K562 (cell line): ENCODE data around the gene ATF6B. TPM values are rescaled to one million over a fixed set of nuclear protein-coding genes. Genes with fewer than 3 reads are reported as not detected.

Source experiments
- ATAC-seq: fragments of 200-7000 bp; cut with Tn5 transposase; 3 replicates; pipeline ENCODE4 v1.9.1; 2020; ENCODE audit warnings: moderate library complexity
- BruUV-seq: library from RNA; stranded (reverse); fragments of 400-500 nt; replicated peaks from 2 replicates; lab custom pipeline; 2021; lab: Mats Ljungman, UMichigan
- CTCF ChIA-PET: fragments of 300-600 bp; formaldehyde crosslinking; extraction: SDS; loops from one replicate; lab custom pipeline; 2021; ENCODE audit warnings: low intra/inter-chr PET ratio; lab: Yijun Ruan, JAX
- POLR2A ChIA-PET: fragments of 300-600, 350-650 bp; sonication (Branson Sonifier 250); formaldehyde crosslinking; extraction: SDS; loops from one replicate; lab custom pipeline; 2021; ENCODE audit warnings: antibody characterized with exemption, inconsistent platforms; lab: Yijun Ruan, JAX
- DNase-seq, 4 experiments: peaks; one replicate each; pipeline versions ENCODE4 v3.0.0 to v3.0.0-alpha.2; 2011 to 2018; ENCODE audit warnings: low spot score in 3 of 4, mixed read lengths in 3 of 4; ENCODE audit errors: extremely low read depth in 1 of 4
- FAIRE-seq: peaks from 2 replicates; lab custom pipeline; 2011; peaks lifted over from hg19 to GRCh38; lab: Jason Lieb, UNC
- H2AFZ ChIP-seq: 2 replicates; pipeline ENCODE4 v1.6.0; 2011; ENCODE audit warnings: low read depth, low read length, control low read depth, inconsistent platforms
- H3K27ac ChIP-seq: fragments of 200-600 bp; 3 replicates; pipeline ENCODE4 v1.8.0; 2011; ENCODE audit warnings: low read depth, mild to moderate bottlenecking, control low read depth, inconsistent platforms, low read length, moderate library complexity, mixed read lengths; ENCODE audit errors: extremely low read depth
- H3K27me3 ChIP-seq, 2 experiments: fragments of 300-600 bp in 1 of 2; 2 replicates in 1 of 2; 3 replicates in 1 of 2; pipeline versions ENCODE4 v1.6.0 to v1.8.0; 2011; ENCODE audit warnings: inconsistent platforms in 2 of 2, low read length in 2 of 2, mild to moderate bottlenecking in 1 of 2, mixed read lengths in 1 of 2, moderate library complexity in 1 of 2; ENCODE audit not compliant: control insufficient read depth in 2 of 2, insufficient read depth in 2 of 2
- H3K36me3 ChIP-seq: fragments of 300-600 bp; 3 replicates; pipeline ENCODE4 v1.8.0; 2011; ENCODE audit warnings: mild to moderate bottlenecking, low read length, inconsistent platforms; ENCODE audit not compliant: control insufficient read depth, insufficient read depth
- H3K4me1 ChIP-seq, 2 experiments: fragments of 200-600 bp in 1 of 2; replicated peaks in 1 of 2; 2 replicates in 1 of 2; 3 replicates in 1 of 2; pipeline versions ENCODE4 v1.5.1 to v1.8.0; 2011; ENCODE audit warnings: inconsistent platforms in 2 of 2, low read length in 2 of 2, mild to moderate bottlenecking in 1 of 2, mixed read lengths in 1 of 2, moderate library complexity in 1 of 2; ENCODE audit not compliant: control insufficient read depth in 2 of 2, insufficient read depth in 2 of 2
- H3K4me2 ChIP-seq: 2 replicates; pipeline ENCODE4 v1.6.1; 2011; ENCODE audit warnings: low read length, control low read depth, inconsistent platforms, mixed read lengths; ENCODE audit not compliant: insufficient read depth
- H3K4me3 ChIP-seq: fragments of 200-600 bp; sonication (generic), shearing (Covaris generic); 2 replicates; pipeline ENCODE4 v1.5.1; 2016; ENCODE audit warnings: control low read depth, inconsistent platforms
- H3K79me2 ChIP-seq: fragments of 200-600 bp; 3 replicates; pipeline ENCODE4 v1.8.0; 2011; ENCODE audit warnings: low read length, inconsistent platforms; ENCODE audit not compliant: control insufficient read depth, insufficient read depth
- H3K9ac ChIP-seq, 2 experiments: 2 replicates each; pipeline versions ENCODE4 v1.6.0 to v1.6.1; 2011; ENCODE audit warnings: low read depth in 2 of 2, low read length in 2 of 2, control low read depth in 1 of 2, inconsistent platforms in 1 of 2, mild to moderate bottlenecking in 1 of 2, mixed read lengths in 1 of 2; ENCODE audit not compliant: insufficient read depth in 1 of 2
- H3K9me1 ChIP-seq: one replicate; pipeline ENCODE4 v1.6.0; 2011; ENCODE audit warnings: inconsistent platforms, mild to moderate bottlenecking, low read length, moderate library complexity; ENCODE audit not compliant: control insufficient read depth, insufficient read depth
- H3K9me3 ChIP-seq: replicated peaks from 2 replicates; pipeline ENCODE4 v1.5.1; 2011; ENCODE audit warnings: low read depth, low read length, inconsistent platforms; ENCODE audit not compliant: control insufficient read depth, insufficient read depth
- H4K20me1 ChIP-seq: replicated peaks from 2 replicates; pipeline ENCODE4 v1.6.1; 2011; ENCODE audit warnings: low read length, inconsistent platforms, mixed read lengths; ENCODE audit not compliant: control insufficient read depth, insufficient read depth
- DNMT1 ChIP-seq: fragments of 450-650 bp; IDR thresholded peaks from 2 replicates; pipeline ENCODE4 v1.6.1; 2016; ENCODE audit warnings: antibody characterized with exemption, mild to moderate bottlenecking
- HCFC1 ChIP-seq: IDR thresholded peaks from 2 replicates; pipeline ENCODE4 v1.6.1; 2012; ENCODE audit warnings: low read depth, low read length, improper control_type of control experiment
- JUN ChIP-seq, 2 experiments: sonication (generic) in 1 of 2; formaldehyde crosslinking in 1 of 2; IDR thresholded peaks; 2 replicates each; pipeline versions ENCODE4 v1.6.1 to v1.8.0; 2012 to 2022; ENCODE audit warnings: borderline replicate concordance in 2 of 2, mild to moderate bottlenecking in 2 of 2, improper control_type of control experiment in 1 of 2, low read depth in 1 of 2, low read length in 1 of 2, missing genetic modification reagents in 1 of 2
- L3MBTL2 ChIP-seq: fragments of 450-650 bp; IDR thresholded peaks from 2 replicates; pipeline ENCODE4 v1.6.1; 2016; ENCODE audit warnings: mild to moderate bottlenecking, moderate library complexity
- NR2C1 ChIP-seq, 2 experiments: fragments of 450-650 bp; IDR thresholded peaks; 2 replicates each; pipeline ENCODE4 v1.6.1; 2017; ENCODE audit warnings: mild to moderate bottlenecking in 2 of 2, antibody characterized with exemption in 1 of 2, inconsistent platforms in 1 of 2, missing compliant biosample characterization in 1 of 2, missing genetic modification characterization in 1 of 2
- PHF21A ChIP-seq: fragments of 450-650 bp; IDR thresholded peaks from 2 replicates; pipeline ENCODE4 v1.6.1; 2017; ENCODE audit warnings: low read depth, borderline replicate concordance
- RB1 ChIP-seq: fragments of 450-650 bp; IDR thresholded peaks from 2 replicates; pipeline ENCODE4 v1.6.1; 2017; ENCODE audit warnings: low read depth, mild to moderate bottlenecking
- RHOXF2B ChIP-seq: fragments of 250-450 bp; sonication (Bioruptor Pico); conservative IDR thresholded peaks from 2 replicates; pipeline ENCODE4 v1.5.1; 2021
- XRCC3 ChIP-seq: fragments of 450-650 bp; IDR thresholded peaks from 2 replicates; pipeline ENCODE4 v1.6.1; 2017; ENCODE audit warnings: mild to moderate bottlenecking, moderate library complexity
- XRCC5 ChIP-seq: fragments of 200-400 bp; formaldehyde crosslinking; IDR thresholded peaks from 2 replicates; pipeline ENCODE4 v1.6.1; 2017; ENCODE audit warnings: low read depth, mild to moderate bottlenecking, low read length
- YY1 ChIP-seq, 3 experiments: IDR thresholded peaks; 2 replicates each; pipeline ENCODE4 v1.6.1; 2011; ENCODE audit warnings: low read length in 2 of 3, mild to moderate bottlenecking in 2 of 3, moderate library complexity in 2 of 3, borderline replicate concordance in 1 of 3, control low read depth in 1 of 3, low read depth in 1 of 3; ENCODE audit not compliant: insufficient read depth in 3 of 3, insufficient replicate concordance in 2 of 3, control insufficient read depth in 1 of 3, insufficient read length in 1 of 3; ENCODE audit errors: extremely low read depth in 1 of 3
- ZBTB43 ChIP-seq: sonication (generic); formaldehyde crosslinking; IDR thresholded peaks from 2 replicates; pipeline ENCODE4 v1.8.0; 2023; ENCODE audit warnings: mild to moderate bottlenecking, missing genetic modification reagents
- ZNF740 ChIP-seq, 3 experiments: fragments of 200-800 bp in 1 of 3; sonication (Bioruptor generic) in 1 of 3; sonication (generic) in 1 of 3; formaldehyde crosslinking in 1 of 3; IDR thresholded peaks; 2 replicates each; pipeline versions ENCODE4 v1.6.1 to v1.8.0; 2016 to 2022; ENCODE audit warnings: mild to moderate bottlenecking in 2 of 3, missing compliant biosample characterization in 2 of 3, missing genetic modification characterization in 2 of 3, missing genetic modification reagents in 1 of 3
- WGBS: fragments of 100-300 bp; shearing (Covaris generic); methylation state at CpG from one replicate; pipeline ENCODE4 v1.1.6; 2016; ENCODE audit warnings: low coverage, mixed read lengths; ENCODE audit not compliant: insufficient coverage; ENCODE audit errors: missing lambda C conversion rate; 5-methylcytosine and 5-hydroxymethylcytosine counted together
- in situ Hi-C: fragments of 300-500 bp; cut with MboI; formaldehyde crosslinking; loops from 4 replicates; pipeline ENCODE4 v1.15.0; 2018; ENCODE audit warnings: inconsistent platforms, mixed read lengths
- intact Hi-C: fragments of 100-400 bp; cut with micrococcal nuclease; formaldehyde crosslinking; loops from 2 replicates; pipeline ENCODE4 v1.14.2; 2022
- polyA plus RNA-seq, 8 experiments: library from polyadenylated mRNA; depleted of rRNA in 4 of 8; stranded (reverse) in 5 of 8; unstranded in 3 of 8; fragments of >200 nt; fragmentation: Nextera tagmentation in 2 of 8; fragmentation: Illumina TruSeq in 1 of 8; extraction: Ambion mirVana in 2 of 8; extraction: Trizol in 1 of 8; gene quantifications; 2 replicates each; pipeline versions ENCODE4 v1.2.1 to v1.2.3, GENCODE V29; 2011 to 2014; ENCODE audit warnings: inconsistent platforms in 1 of 8, missing spikeins in 1 of 8
- total RNA-seq, 7 experiments: library from RNA; depleted of rRNA in 6 of 7; stranded (reverse); fragments of >200 nt in 6 of 7; fragmentation: Illumina TruSeq in 2 of 7; extraction: Trizol in 2 of 7; gene quantifications; 2 replicates each; pipeline versions ENCODE4 v1.2.1 to v1.2.3, GENCODE V29; 2011 to 2021; ENCODE audit warnings: low replicate concordance in 1 of 7
- TF ChIP-seq, protein P1 (sequence below): fragments of 450-650 bp; IDR thresholded peaks from 2 replicates; pipeline ENCODE4 v1.6.1; 2016

Gene ATF6B
- total and polyA plus RNA-seq, 9 of the 15 experiments (the other 6 are each of a cell fraction or from before 2014, with no cell fraction given), result 20.7 to 131 (median 31.7) TPM

DNA sequence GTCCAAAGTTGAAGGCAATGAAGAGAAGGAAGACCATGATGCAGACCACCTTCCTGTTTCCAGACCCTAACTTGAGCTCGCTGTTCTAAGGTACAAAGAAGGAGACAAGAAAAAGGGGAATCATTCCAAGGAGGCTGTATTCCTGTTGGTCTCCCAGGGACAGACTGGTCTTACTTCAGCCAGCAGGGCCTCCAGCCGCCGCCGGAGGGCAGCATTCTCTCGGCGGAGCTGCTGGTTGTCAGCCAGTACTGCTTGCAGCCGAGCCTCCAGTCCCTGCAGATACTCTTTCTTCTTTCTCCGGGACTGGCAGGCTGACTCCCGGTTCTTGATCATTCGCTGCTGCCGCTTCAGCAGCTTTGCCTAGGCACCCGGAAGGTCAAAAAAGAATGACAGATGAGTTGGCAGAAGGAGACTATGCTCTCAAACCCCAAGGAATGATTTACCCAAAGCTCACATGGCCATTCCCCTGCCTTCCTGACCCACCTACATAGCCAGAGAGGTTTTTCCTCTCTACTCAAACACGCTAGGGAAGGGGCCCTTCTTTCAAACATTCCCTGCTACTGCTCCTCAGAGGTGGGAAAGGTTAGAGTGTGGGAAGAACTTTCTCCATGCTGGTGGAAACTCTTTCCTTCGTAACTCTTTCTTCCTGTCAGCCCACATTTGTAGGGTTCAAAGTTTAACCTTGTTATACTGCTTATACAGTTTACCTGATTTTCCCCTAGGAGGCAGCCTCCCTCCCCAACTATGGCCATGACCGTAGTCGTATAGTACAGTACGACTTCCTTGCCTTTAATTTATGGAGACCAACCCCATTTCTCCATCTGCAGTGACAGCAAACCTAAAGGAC, 9.0 kb downstream of the ATF6B start:
- in situ Hi-C loops, result no loop called here
- ATAC-seq (peak; percentile 96), FAIRE-seq (peak; percentile 95), DNase-seq (peak; percentile 86 to 93 (median 88))
- H4K20me1 ChIP-seq, result no peaks in the 10 kb centered on the region
- no peaks in the 10 kb centered on the region for H3K9me3 ChIP-seq
- no peak overlapping the region for H3K4me3 ChIP-seq
- no peaks in the 10 kb centered on the region for H3K79me2 ChIP-seq
- no peaks in the 10 kb centered on the region for H3K27me3 ChIP-seq
- intact Hi-C loops, result loop anchor here (1.0 to 10.0 kb wide), 9 partner anchors 35 to 582 kb away; partner anchors contain the start of genes PPT2, RNF5 and ZBTB12
- H3K4me2 ChIP-seq, result peak overlapping the region; percentile 57
- peak overlapping the region; percentile 13 to 39; a peak in 2 of 4 replicates for H3K9ac ChIP-seq
- H3K9me1 ChIP-seq, result peaks cover 3% of the 10 kb centered on the region
- peaks cover 73% of the 10 kb centered on the region for H3K36me3 ChIP-seq
- H2AFZ ChIP-seq, result peak overlapping the region; percentile 44
- H3K4me1 ChIP-seq, result peaks cover 7 to 8% of the 10 kb centered on the region in 2 experiments; a peak in 4 of 5 replicates
- POLR2A ChIA-PET, result interaction anchor here (0.6 to 4.6 kb wide), 10 partner anchors 9 to 232 kb away, joined by 3 to 25 read pairs (median 4); partner anchors contain the start of genes ATF6B, FKBPL, RNF5 and TNXB
- no TSS peak for BruUV-seq
- 12% methylated on average over 17 of the region's 17 CpGs for WGBS
- CTCF ChIA-PET, result interaction anchor here (0.8 to 2.5 kb wide), 6 partner anchors 9 to 79 kb away, joined by 3 to 51 read pairs (median 4); partner anchors contain the start of genes ATF6B and PPT2
- peak overlapping the region; percentile 43; the same call in 2 of the 3 replicates for H3K27ac ChIP-seq
- TF ChIP-seq, protein P1, sequence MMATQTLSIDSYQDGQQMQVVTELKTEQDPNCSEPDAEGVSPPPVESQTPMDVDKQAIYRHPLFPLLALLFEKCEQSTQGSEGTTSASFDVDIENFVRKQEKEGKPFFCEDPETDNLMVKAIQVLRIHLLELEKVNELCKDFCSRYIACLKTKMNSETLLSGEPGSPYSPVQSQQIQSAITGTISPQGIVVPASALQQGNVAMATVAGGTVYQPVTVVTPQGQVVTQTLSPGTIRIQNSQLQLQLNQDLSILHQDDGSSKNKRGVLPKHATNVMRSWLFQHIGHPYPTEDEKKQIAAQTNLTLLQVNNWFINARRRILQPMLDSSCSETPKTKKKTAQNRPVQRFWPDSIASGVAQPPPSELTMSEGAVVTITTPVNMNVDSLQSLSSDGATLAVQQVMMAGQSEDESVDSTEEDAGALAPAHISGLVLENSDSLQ, result peak; percentile 30; the same call in 1 of the 2 replicates
- TF ChIP-seq DNMT1, result no peak
- no peak; the same call in 1 of the 2 replicates for TF ChIP-seq L3MBTL2
- 0 out of 2 replicates have a peak, but pooled peaks have one; percentile 34 for TF ChIP-seq RHOXF2B (CRISPR knock-in tag)
- TF ChIP-seq JUN (IDR thresholded peaks at IDR 0.05; ENCODE audit: borderline replicate concordance, low read depth, low read length), result no peak
- TF ChIP-seq JUN (CRISPR knock-in tag; IDR thresholded peaks at IDR 0.05; ENCODE audit: borderline replicate concordance), result no peak
- no peak for TF ChIP-seq ZNF740 (CRISPR knock-in tag; IDR thresholded peaks at IDR 0.05)
- no peak for TF ChIP-seq ZNF740 (tag; IDR thresholded peaks at IDR 0.05)
- peak; percentile 90 for TF ChIP-seq XRCC5
- no peak for TF ChIP-seq PHF21A
- peak in 2 of 3 experiments; percentile 47 to 57 for TF ChIP-seq YY1 (IDR thresholded peaks at IDR 0.05; ENCODE audit: borderline replicate concordance in 1 of 3, control insufficient read depth in 1 of 3, extremely low read depth in 1 of 3, insufficient read depth in 3 of 3, insufficient read length in 1 of 3, insufficient replicate concordance in 2 of 3, low read depth in 1 of 3, low read length in 2 of 3)
- peak; percentile 91 for TF ChIP-seq NR2C1 (IDR thresholded peaks at IDR 0.05)
- TF ChIP-seq NR2C1 (tag; IDR thresholded peaks at IDR 0.05), result peak; percentile 89
- TF ChIP-seq ZBTB43 (CRISPR knock-in tag), result 0 out of 2 replicates have a peak, but pooled peaks have one; percentile 26
- no peak for TF ChIP-seq XRCC3
- peak; percentile 85 for TF ChIP-seq RB1
- TF ChIP-seq HCFC1, result peak; percentile 24; the same call in 1 of the 2 replicates
